ENCODE results near the gene ANKRD39.

- TF ChIP-seq POLR2A (IDR thresholded peaks at IDR 0.05) (no peak), CTCF (IDR thresholded peaks at IDR 0.05) (no peak), EP300 (IDR thresholded peaks at IDR 0.05; ENCODE audit: low read depth) (no peak), POLR2AphosphoS5 (IDR thresholded peaks at IDR 0.05) (no peak)
These were observed 35.7 kb upstream of the ANKRD39 start for GRCh38 chr2:96893289-96894150.

Data from transverse colon (tissue), 4 donors.